Neural progenitor cell (in vitro differentiated cells): ENCODE results near the gene CFAP97D2.

Source experiments
- EZH2 ChIP-seq: fragments of 200-600 bp; sonication (generic); IDR thresholded peaks from 2 replicates; pipeline ENCODE4 v1.6.1; 2017; ENCODE audit warnings: antibody characterized with exemption, mild to moderate bottlenecking, moderate library complexity
- EZH2phosphoT487 ChIP-seq: fragments of 200-600 bp; sonication (generic); IDR thresholded peaks from 2 replicates; pipeline ENCODE4 v1.6.1; 2017; ENCODE audit warnings: antibody characterized with exemption
- TF ChIP-seq, protein P1 (sequence below): fragments of 200-600 bp; sonication (generic); IDR thresholded peaks from 2 replicates; pipeline ENCODE4 v1.5.1; 2017; ENCODE audit warnings: antibody characterized with exemption, mild to moderate bottlenecking

DNA sequence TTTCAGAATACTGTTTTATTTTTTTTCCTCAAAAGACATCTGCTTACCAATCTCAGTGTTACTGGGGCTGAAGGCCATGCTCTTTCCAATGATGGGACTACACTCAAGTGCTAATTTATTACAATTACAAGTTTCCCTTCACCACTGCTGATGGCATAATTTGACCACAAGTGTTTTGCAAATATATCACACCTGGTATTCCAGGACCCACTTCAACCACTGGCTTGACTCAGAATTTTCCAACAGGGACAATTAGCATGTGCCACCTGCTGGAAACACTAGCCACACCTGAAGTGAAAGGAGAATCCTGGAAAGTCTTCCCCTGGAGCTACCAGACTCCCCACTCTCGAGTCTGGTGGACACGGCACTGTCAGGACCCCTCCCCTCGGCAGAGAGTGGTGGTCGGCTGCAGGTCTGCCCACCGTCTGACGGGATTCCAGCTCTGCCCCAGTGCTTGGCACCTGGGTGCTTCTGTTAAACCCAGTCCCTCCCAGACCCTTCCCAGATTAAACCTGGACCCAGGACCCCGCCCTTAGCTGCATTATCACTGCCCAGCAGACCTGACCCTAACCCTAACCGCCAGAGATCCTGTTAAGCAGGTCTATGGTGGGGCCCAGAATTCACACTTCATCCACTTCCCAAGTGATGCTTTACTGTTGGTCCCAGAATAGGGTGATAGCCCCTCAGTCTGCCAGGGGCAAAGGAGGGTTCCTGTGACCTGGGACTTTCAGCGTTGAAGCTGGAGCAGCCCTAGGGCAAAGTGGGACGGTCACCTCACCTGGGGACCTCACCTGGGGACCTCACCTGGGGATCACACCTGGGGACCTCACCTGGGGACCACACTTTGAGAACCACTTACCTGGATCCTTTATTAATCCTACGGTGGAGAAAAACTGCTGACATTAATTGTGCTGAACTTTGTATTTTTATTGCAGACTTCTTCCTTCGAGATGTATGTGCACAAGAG, 29.0 kb upstream of the CFAP97D2 start:
- TF ChIP-seq, protein P1, sequence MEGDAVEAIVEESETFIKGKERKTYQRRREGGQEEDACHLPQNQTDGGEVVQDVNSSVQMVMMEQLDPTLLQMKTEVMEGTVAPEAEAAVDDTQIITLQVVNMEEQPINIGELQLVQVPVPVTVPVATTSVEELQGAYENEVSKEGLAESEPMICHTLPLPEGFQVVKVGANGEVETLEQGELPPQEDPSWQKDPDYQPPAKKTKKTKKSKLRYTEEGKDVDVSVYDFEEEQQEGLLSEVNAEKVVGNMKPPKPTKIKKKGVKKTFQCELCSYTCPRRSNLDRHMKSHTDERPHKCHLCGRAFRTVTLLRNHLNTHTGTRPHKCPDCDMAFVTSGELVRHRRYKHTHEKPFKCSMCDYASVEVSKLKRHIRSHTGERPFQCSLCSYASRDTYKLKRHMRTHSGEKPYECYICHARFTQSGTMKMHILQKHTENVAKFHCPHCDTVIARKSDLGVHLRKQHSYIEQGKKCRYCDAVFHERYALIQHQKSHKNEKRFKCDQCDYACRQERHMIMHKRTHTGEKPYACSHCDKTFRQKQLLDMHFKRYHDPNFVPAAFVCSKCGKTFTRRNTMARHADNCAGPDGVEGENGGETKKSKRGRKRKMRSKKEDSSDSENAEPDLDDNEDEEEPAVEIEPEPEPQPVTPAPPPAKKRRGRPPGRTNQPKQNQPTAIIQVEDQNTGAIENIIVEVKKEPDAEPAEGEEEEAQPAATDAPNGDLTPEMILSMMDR, result no peak
- TF ChIP-seq EZH2 (no peak), EZH2phosphoT487 (no peak)
